NCI-H510A treated with DMSO at 0.1 percent for 48 hours (cell line): ENCODE results near the gene RNF123.

Experiments
- DNase-seq: peaks from one replicate; lab custom pipeline; 2025; lab: John Stamatoyannopoulos, UW

RNF123 gene

DNA sequence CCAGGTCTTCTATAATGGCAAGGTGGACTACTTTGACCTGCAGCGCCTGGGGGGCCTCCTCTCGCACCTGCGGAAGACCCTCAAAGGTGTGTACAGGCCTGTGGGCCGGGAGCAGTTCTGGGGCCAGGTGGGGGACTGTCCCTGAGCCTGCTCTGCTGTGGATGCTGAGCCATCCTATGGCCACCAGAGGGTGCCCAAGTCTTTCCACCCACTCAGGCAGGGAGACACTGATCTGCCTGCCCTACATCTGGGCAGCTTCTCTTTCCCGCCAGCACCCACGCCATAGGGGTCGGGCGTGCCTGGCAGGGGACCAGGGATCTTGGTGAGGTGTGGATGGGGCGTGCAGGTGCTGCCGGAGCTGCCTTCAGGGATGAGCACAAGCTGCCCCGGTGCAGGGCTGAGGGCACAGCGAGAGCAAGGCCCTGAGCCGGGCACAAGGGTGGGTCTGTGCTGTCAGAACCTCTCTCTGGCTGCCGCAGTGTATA, 14.1 kb downstream of the RNF123 start:
- DNase-seq = peak; percentile 31

DNA sequence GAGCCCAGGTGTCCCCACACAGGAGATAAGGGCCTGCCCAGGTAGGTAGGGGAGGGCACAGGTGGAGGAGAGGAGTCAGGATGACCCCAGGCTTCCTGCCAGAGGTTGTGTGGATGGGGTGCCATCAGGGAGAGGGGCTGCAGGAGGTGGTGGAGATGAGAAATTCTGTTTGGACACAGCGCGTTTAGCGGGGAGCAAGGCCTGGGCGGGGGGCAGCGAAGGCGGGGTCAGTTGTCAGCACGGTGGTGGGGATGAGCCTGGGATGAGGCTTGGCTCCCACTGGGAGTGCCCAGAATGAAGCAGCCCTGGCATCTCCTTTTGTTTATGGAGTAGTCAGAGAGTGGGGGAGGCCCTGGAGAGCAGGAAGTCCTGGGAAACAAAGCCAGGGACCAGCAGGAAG, 14.6 kb downstream of the RNF123 start:
- no peak for DNase-seq

DNA sequence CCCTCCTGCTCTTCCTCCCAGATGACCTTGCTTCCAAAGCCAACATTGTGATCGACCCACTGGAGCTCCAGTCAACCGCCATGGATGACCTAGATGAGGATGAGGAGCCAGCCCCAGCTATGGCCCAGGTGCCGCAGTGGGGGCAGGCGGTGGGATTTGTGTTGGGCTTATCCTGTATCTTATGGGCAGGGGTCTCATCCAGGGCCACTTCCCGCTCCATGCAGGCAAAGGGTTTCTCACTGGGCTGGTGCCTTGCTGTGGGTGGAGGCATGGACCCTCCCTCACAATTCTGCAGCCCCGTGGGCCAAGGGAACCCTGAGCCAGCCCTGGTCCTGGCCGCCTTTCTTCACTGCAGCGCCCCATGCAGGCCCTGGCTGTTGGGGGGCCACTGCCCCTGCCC, 15.3 kb downstream of the RNF123 start:
- DNase-seq = no peak

DNA sequence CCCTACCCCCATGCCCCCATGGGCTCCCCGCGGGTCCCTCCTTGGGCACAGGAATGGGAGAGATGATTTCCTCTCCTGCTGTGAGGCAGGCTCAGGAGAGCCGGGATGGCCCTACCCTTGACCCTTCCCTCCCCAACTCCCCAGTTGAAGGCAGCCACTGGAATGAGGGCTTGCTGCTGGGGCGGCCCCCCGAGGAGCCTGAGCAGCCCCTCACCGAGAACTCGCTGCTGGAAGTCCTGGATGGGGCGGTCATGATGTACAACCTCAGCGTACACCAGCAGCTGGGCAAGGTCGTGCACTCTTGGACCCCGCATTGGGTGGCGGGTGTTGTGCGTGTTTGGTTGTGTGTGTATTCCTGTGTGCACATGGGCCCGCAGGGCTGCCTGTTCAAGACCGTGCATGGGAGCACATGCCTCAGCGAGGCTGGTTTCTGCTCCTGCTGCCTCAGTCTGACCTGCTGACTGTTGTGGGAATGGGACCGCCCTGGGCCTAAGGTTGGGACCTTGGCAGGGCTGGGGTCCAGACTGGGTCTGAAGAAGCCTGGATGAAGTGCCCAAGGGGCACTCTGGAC, 16.1 kb downstream of the RNF123 start:
- no peak for DNase-seq

DNA sequence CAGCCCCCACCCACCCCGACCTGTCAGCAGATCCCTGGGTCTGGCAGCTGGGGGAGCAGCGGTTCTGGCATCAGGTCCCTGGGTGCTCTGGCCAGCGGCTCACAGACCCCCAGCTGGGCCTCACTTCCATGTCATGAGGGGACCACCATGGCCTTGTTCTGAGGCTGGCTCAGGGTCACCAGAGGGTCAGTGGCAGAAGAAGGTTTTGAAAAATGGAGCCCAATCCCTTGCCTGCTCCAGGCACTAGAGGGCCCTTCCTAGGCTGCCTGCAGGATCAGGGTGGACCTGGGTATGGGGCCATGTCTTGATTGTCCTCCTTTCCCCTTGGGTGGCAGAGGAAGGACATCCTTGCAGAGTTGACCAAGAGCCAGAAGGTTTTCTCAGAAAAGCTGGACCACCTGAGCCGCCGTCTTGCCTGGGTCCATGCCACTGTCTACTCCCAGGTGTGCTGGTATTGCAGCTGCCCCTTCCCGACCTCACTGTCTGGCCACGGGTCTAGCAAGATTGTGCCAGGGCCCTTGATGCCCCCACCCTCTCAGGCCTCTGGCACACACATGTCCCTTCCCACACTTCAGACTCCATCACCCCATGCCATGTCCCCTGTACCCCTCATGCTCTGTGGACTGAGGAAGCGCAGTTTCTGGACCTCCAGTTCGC, 17.2 kb downstream of the RNF123 start:
- DNase-seq = no peak

DNA sequence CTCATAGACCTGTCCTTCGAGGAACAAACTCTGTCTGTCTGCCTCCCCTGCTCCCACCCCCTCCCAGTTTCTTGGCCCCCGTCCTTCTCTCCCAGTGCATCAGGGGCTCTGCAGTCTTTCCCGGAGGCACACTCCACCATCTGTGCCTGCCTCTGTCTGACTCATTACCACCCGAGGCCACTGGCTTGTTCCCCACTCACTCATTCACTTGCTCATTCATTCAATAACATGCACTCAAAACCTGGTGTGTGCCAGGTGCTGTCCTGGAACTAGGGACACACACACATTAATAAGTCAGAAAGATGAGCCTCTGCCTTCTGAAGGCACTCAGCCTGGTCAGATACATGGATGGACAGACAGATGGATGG, 17.7 kb downstream of the RNF123 start:
- no peak for DNase-seq

DNA sequence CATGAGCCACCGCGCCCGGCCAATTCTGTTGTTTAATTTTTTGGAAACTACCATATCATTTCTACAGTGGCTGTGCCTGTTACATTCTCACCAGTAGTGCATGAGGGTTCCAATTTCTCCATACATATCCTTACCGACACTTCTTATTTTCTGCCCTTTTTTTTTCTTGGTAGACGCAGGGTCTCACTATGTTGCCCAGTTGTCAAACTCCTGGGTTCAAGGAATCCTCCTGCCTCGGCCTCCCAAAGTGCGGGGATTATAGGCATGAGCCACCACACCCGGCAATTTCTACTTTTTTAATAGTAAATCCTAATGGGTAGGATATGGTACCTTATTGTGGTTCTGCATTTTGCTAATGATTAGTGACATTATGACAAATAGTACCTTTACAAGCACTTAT, 20.5 kb downstream of the RNF123 start:
- DNase-seq = no peak

DNA sequence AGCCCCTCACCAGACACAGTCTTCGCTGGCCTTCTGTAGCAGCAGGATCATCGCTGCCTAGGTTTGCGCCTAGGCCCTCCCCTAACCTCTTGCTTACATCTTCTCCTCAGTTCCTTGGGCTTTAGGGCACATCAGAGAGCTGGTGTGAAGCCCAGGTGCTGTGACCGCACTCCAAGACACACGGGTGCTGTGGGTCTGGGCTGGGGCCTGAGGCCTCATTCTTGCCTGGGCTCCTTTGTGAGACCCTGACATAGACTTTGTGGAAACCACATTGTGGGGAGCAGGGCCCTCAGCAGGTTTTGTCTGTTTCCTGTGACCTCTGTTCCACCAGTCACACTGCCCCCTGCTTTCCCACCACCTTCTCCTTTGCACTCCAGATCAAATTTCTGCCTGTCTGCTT, 22.1 kb downstream of the RNF123 start:
- no peak for DNase-seq

DNA sequence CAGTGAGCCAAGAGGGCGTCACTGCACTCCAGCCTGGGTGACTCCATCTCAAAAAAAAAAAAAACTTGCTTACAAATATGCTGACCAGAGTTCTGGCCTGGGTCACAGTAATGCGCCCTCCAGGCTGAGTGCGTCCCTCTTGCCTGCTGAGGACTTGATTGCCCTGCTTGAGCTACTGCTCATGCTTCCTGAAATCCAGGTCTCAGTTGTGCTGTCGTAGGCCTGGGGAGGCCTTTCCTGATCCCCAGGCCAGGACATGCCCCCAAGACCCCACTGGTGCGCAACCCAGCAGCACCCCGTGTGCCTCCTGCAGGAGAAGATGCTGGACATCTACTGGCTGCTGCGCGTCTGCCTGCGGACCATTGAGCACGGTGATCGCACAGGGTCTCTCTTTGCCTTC, 22.8 kb downstream of the RNF123 start:
- DNase-seq = no peak

DNA sequence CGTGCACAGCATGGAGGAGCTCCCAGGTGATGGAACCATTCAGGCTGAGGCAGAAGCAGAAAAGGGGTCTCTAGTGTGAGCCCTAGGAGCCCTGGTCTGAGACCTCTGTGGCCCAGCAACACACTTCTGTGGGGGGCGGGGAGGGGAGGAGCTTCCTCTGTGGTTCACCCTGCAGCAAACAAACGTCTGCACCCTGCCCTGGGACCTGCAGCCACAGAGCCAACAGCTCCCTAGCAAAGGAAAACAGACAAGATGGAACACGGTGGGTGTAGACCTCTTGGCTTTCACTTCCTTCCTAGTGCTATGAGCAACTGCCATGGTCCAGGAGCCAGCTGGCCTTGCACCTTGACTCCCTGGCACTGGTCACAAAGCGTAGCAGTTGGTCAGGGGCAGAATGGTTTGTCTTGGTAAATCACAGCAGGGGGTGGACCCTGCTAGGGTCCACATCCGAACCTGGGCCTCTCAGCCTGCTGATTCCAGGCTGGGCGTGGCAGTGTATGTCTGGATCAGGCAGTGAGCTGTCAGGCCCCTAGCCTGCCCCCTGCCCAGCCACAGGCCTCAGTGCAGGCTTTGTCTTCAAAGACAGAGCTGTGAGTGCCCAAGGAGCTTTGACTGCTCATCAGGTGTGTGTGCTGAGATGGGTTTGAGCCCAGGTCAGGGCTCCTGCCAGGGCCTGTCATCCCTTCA, 23.4 kb downstream of the RNF123 start:
- no peak for DNase-seq

DNA sequence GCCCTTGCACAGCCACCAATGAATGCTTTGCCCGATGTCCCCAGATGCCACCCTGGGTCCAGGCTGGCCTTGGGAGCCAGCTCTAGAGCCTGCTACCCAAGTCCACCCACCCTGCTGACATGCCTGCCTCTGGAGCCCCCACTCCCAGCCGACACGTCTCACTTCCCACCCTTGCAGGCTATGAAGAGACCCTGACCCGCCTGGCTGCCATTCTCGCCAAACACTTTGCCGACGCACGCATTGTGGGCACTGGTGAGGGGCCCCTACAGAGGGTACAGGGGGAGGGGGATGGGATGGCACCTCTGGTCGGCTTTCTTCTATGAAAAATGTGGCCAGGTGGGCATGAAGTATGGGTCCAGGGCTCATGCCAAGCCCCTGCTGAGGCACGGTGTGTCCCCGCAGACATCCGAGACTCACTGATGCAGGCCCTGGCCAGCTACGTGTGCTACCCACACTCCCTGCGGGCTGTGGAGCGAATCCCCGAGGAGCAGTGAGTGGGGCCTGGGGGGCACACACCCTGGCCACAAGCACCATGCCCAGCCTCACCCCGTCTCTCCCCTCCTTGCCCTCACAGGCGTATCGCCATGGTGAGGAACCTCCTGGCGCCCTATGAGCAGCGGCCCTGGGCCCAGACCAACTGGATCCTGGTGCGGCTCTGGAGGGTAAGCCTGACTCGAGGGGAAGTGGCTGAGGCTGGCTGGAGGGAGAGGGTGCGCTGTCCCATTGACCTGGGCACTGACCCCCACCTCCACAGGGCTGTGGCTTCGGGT, 24.2 kb downstream of the RNF123 start:
- no peak for DNase-seq

DNA sequence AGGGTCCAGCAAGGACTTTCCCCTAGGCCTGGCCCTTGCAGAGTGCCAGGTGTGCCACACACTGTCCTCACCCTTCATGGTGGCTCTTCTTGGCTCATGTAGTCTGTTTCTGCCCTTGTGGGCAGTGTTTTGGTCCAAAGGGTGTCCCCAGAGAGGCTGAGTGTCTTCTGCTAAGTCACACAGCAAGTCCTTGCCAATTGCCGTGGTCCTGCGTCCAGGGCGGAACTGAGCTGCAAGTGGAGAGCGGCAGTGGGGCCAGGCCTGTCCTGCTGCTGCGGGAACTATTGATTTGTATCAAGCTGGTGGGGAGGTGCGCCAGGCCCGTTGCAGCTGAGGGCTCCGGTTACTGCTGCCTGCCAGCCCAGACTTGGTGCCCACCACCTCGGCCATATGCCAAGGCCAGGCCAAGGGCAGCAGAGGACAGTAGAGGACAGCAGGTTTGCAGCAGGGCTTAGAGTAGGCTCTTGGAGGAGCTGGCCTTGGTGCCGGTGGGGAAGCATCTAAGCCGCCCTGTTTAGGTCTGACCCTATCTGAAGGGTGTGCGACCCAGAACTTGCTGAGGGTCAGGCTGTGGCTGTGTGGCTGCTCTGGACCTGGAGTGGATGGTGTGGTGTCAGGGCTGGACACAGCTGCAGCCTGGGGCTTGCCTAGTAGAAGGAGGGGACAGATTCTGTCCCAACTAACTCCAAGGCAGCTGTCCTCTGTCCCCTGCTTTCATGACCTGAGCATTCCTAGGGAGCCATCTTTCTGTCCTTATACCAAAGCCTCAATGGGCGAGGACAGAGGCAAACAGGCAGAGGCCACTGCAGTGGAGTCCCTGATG, 25.6 kb downstream of the RNF123 start:
- DNase-seq = no peak

DNA sequence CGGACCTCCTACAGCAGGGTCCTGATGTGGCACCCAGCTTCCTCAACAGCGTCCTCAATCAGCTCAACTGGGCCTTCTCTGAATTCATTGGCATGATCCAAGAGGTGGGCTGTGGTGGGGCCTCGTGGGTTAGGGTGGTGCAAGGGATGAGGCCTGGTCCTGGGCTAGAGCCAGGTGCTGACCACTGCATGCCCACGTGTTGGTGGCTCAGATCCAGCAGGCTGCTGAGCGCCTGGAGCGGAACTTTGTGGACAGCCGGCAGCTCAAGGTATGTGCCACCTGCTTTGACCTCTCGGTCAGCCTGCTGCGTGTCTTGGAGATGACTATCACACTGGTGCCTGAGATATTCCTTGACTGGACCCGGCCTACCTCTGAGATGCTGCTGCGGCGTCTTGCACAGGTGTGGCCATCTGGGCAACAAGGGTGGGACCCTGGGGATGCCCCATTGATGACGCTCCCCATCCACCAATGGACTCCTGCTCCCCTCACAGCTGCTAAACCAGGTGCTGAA, 26.3 kb downstream of the RNF123 start:
- DNase-seq = no peak

DNA sequence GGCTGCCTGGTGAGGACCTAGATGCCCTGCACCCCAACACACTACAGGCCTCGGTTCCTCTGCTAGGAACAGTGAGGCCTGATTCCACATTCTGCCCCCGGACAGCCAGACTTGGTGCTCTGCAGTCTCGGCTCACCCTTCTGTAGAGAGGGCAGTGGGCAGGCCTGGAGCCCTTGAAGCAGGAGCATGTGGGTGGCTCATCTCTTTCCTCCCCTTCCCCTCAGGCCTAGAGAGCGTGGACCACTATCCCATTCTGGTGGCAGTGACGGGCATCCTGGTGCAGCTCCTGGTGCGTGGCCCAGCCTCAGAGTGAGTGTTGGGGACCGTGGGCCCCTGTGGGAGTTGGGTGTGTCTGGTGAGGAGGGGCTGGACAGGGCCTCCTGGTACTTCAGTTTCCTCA, 26.8 kb downstream of the RNF123 start:
- no peak for DNase-seq

DNA sequence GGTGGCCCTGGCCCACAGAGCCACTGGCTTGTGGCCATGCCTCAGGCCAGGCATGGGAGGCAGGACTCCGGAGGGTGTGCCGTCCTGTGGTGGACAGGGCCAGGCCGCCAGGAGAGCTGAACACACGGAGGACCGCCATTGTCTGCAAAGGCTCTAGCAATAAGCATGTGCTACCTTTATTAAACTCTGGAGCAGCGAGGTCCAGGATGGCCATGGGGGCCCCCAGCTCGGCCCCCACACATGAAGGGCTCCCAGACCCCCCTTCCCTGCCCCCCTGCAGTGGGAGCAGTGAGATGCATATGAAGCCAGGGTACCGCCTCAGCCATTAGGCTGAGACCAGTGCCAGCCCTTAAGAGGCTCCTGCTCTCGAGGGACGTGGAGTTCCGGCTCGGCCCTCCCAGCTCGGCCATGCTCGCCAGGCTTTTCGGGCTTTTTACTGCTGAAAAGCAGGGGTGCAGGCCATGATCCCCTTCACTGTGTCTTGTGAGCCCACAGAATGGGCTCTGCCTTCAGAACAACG, 27.4 kb downstream of the RNF123 start:
- no peak for DNase-seq

DNA sequence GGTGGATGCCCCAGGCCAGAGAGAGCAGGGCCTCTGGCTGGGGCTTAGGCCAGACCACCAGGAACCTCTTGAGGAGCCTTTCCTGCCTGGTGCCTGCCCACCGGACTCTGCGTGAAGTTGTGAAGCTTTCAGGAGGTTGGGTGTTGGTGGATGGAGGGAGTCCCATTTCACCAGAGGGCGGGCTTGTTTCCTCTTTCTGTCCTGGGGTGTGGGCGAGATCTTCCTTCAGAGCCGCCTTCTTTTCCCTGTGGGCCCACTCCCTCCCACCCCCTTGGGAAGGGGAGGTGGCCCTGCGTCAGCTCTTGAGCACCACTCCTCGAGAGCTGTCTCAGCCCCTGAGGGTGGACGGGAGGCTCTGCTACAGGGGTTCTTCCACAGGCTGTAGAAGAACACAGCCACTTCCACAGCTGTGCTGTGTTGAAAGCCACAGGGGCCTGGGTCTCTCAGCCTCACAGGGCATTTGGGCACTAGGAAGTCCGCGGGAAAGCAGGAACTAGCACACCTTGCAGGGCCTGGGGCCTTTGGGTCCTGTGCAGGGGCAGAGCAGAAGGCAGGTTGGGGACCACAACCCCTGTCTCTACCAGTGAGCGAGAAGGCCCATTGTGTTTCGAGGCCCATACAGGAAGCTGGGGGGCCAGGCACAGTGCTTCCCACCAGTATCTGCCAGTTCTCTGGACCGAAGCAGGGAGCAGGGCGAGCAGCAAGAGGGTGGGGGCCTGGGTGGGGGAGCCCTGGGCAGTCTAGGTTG, 28.0 kb downstream of the RNF123 start:
- no peak for DNase-seq

DNA sequence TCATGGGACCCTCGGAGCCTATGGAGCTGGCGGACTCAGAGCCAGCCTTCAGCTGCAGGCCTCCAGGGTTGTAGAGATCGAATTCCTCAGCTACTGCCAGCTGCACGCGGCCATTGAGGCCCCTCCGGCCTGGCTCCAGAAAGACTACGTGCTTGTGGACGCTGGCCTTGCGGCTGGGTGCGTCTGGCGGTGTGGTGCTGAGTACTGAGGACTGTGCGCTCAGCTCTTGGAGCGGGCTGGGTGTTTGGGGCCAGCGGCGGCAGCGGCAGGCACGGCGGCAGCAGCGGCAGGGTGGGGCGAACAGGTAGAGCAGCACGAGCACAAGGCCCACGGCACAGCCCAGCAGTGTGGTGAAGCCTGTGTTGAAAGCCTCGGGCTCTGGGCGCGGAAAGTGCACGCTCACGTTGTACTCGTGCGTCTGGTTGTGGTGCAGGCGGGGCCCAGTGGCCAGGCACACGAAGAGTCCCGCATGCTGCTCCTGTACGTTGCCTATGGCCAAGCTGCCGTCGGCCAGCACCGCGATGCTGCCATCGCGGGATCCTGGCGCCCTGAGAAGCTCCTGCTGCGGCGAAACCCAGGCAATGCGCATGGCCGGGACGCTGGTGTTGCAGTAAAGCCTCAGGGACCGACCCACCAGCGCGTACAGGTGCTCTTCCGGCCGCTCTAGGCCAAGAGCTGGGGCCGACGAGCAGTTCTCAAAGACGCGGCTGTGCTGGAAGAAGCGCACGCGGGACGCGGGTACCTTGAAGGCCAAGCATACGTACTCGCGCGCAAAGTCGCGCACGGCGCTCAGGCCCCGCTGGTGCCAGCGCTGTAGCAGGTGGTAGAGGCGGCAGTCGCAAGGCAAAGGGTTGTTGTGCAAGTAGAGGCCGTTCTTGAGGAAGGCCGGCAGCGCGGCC, 28.9 kb downstream of the RNF123 start:
- no peak for DNase-seq

DNA sequence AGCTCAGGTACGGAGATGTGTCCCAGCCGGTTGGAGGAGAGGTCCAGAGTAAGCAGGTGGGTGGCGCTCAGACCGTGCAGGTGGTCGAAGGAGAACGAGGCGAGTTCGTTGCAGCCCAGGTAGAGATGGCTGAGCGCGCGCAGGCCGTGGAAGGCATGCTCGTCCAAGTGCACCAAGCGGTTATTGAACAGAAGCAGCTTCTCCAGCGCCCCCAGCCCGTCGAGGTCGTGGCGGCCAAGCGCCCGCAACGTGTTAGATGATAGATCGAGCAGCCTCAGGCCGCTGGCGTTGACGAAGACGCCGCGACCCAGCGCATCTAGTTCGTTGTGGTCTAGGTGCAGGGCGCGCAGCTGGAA, 29.5 kb downstream of the RNF123 start:
- DNase-seq = peak; percentile 9

DNA sequence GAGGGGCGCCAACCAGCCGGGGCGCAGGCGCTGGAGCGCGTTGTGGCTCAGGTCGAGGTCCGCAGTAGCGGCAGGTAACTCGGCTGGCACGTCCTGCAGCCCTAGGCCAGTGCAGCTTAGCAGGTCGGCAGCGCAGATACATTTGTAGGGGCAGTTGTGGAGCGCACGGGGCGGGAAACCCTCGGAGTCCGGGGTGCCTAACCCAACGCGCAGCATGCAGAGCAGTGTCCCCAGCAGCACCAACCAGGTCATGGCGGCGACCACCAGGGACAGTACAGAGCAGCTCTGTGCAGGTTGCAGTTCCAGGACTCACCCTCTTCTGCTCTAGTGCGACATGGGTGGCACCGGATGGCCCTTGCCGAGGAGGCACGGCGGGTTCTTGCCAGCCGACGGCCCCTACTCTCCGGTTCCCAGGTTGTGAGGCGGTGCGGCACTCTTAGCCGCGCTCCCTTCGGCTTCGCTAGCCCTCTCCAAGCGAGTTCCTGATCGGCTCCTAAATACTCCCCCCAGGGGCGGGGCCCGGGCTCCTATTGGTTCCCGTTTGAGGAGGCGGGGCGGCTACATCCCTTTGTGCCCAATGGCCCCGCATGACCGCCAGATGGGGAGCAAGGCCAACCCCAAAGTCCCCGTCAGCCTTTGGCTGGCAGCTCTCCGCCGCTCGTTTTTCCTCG, 30.0 kb downstream of the RNF123 start, which contains the start of gene AMIGO3:
Gene AMIGO3, minus strand, starts transcription at position 471 of the 671 bp plus-strand sequence. Its CDS starts 219 bp downstream, at position 252.
- DNase-seq = peak; percentile 85
